Activated CD4-positive, alpha-beta T cell treated with anti-CD3 and anti-CD28 coated beads, Interleukin-10, Interleukin-2, amounts not matched to agents 100 ng/mL and 50 ng/mL, durations not matched to agents 16 hours and 8 hours (primary cell): ENCODE data around the gene SHISA7.

Experiments
- DNase-seq: peaks from one replicate; pipeline ENCODE4 v3.0.0-alpha.2; 2020

The SHISA7 gene

GRCh38 chr19:55385724-55386492 is 57.2 kb downstream of the SHISA7 start, which contains the start of gene RPL28:
Gene RPL28 (plus strand): TSS chr19:55385932. CDS start chr19:55386358, 426 bp downstream.
- DNase-seq = peak; percentile 99

- peak; percentile 98 for DNase-seq
Observed at GRCh38 chr19:55384920-55385723, 58.0 kb downstream of the SHISA7 start.

- DNase-seq = peak; percentile 62
Observed at GRCh38 chr19:55384131-55384919, 58.8 kb downstream of the SHISA7 start, which contains the start of gene TMEM238. Gene TMEM238 (minus strand): TSS chr19:55384292. CDS start chr19:55384259, 33 bp downstream.

GRCh38 chr19:55383279-55384130 is 59.6 kb downstream of the SHISA7 start:
- DNase-seq = peak; percentile 67

GRCh38 chr19:55382522-55383054 is 60.5 kb downstream of the SHISA7 start:
- no peak for DNase-seq

GRCh38 chr19:55382013-55382412 is 61.1 kb downstream of the SHISA7 start:
- DNase-seq = no peak

GRCh38 chr19:55379174-55379573 is 63.9 kb downstream of the SHISA7 start:
- DNase-seq = no peak
